ENCODE data around the gene ZBTB7B.

The ZBTB7B gene

DNA sequence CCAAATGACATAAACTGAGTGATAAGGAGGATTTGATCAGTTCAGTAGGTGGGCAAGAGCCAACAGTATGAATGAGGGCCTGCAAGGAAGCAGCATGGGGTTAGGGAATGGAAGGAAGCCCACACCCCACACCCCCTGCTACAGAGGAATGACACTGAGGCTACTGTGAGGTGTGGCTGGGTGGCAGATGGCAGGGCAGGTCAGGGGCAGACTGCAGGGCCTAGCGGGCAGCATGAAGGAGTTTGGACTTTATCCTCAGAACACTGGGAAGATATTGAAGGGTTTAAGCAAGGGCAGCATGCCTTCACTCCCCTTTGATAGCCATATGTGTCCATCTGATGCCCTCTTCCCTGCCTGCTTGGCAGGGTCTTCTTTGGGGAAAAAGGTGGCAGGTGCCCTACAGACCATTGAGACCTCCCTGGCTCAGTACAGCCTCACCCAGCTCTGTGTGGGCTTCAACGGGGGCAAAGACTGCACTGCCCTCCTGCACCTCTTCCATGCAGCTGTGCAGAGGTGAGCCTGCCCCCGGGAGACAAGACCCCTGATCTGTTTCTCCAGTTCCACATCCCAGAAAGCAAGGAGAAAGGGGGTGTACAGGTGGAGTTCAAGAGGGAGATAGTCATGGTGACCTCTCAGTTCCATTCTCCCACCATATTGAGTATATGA lies 13.3 kb upstream of the ZBTB7B start:
- DNase-seq, result no peak

DNA sequence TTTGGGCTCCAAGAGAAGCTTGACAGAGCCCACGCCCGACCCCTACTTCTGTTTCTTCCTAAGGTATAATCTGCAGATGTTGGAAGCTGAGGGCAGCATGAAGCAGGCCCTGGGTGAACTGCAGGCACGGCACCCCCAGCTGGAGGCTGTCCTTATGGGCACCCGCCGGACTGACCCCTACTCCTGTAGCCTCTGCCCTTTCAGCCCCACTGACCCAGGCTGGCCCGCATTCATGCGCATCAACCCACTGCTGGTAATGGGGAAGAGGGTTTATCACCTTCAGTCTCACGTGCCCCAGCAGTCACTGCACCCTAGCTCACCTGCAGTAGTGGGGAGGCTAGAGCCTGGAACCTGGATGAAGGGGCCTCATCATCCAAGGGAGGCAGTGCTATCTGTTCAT lies 12.3 kb upstream of the ZBTB7B start:
- no peak for DNase-seq

DNA sequence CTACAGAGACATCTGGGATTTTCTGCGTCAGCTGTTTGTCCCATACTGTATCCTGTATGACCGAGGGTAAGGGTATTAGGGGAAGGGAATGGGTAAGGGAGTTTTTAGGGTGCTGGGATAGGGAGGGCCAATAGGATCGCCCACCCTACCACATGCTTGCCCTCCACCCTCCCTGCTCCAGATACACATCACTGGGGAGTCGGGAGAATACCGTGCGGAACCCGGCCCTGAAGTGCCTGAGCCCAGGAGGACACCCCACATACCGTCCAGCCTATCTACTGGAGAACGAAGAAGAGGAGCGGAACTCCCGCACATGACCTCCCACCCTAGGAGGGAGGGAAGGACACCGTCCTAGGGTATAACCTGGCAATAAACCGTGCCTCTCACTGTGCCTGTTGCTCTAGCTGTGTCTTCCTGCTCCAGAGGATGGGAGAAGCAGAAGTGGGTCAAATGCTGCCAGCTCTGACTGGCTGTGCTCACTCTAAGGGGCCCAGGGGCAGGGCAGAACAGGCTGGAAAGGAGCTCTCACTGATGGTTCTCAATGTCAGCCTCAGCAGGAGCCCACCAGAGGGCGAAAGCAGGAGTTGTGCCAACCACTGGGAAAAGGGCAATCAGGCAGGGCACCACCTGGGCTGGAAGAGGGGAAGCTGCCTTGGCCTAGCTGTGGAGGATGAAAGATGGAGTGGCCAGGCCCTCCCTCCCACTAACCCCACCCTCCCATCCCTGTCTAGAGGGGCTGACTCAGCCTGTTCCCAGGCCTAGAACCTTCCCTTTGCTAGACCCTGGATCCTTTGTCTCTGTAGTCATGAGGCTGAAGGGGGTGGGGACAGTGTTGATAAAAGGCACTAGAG lies 9.7 kb upstream of the ZBTB7B start:
- DNase-seq, result peak; percentile 25 to 47

DNA sequence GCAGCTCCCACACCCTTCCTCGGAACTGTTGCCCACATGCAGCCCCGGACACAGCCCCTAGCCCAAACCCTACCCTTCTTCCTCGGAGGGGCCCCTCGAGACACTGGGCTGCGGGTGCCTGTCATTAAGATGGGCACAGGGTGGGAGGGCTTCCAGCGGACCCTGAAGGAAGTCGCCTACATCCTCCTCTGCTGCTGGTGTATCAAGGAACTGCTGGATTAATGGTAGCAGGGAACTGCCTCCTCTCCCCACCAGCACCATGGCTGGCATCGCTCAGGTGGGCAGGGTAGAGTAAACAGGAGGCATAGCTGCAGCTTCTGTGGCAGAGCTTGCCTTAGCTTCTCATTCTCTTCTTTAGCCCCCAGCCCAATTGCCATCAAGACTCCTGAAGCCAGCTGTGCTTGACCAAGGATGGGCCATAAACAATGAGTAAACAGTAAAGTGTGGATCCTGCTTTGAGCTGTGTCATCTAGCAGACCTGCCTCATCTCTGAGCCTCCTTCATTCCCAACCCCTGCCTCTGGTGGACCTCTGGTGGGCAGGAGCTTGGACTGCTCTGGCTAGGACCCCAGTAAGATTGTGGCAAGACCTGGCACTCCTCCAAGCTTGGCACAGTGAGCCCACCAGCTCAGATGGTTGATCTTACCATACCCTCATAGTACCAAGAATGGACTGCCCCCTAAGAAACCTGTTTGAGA lies 8.9 kb upstream of the ZBTB7B start, which contains the start of gene LENEP:
LENEP (plus strand) TSS at position 15 of the 697 bp plus-strand sequence; CDS start at position 37, 22 bp downstream.
- no peak for DNase-seq

DNA sequence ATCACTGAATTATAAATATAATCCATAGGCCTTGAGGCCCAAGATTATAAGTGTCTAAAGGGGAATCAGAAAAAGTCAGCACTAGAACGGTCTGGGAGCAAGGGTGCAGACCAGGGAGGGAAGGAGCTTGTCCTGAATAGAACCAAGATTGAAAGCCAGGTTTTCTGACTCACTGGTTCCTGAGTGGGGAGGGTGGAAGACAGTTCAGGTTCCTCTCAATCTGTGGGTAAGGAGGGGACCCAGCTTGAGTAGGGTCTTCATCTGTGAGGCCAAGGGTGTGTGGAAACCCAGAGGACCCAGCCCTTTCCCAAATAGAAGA lies 8.4 kb upstream of the ZBTB7B start:
- no peak for DNase-seq

DNA sequence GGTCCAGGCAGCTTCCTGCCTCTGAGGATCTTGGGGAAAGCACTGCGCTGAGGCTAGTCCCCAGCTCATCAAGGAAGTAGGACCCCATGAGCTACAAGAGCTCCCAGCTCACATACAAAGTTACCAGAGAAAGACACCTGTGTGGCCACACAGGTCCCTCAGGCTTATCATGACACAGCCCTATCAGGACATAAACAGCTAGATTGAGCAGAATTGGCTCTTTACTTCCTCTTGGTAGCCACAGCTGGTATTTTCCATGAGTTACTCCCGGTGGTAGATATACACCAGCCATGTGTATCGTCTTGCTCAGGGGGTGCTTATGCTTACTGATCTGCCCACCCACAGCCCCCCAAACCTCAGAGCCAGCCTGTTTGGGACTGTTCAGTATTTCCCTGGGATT lies 8.0 kb upstream of the ZBTB7B start:
- no peak for DNase-seq

DNA sequence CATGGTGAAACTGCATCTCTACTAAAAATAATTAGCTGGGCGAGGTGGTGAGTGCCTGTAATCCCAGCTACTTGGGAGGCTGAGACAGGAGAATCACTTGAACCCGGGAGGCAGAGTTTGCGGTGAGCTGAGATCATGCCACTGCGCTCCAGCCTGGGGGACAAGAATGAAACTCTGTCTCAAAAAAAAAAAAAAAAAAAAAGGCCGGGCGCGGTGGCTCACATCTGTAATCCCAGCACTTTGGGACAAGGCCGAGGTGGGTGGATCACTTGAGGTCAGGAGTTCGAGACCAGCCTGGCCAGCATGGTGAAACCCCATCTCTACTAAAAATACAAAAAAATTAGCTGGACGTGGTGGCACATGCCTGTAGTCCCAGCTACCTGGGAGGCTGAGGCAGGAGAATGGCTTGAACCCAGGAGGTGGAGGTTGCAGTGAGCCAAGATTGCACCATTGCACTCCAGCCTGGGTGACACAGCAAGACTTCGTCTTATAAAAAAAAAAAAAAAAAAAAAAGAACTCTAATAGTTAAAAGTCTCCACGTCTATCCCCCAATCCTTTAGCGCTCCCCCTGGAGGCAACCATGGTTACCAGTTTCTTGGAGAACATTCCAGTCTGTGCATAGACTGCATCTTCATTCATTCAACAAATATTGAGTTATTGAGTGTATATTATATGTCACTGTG lies 7.2 kb upstream of the ZBTB7B start:
- DNase-seq, result peak in 1 of 2 experiments; percentile 44

DNA sequence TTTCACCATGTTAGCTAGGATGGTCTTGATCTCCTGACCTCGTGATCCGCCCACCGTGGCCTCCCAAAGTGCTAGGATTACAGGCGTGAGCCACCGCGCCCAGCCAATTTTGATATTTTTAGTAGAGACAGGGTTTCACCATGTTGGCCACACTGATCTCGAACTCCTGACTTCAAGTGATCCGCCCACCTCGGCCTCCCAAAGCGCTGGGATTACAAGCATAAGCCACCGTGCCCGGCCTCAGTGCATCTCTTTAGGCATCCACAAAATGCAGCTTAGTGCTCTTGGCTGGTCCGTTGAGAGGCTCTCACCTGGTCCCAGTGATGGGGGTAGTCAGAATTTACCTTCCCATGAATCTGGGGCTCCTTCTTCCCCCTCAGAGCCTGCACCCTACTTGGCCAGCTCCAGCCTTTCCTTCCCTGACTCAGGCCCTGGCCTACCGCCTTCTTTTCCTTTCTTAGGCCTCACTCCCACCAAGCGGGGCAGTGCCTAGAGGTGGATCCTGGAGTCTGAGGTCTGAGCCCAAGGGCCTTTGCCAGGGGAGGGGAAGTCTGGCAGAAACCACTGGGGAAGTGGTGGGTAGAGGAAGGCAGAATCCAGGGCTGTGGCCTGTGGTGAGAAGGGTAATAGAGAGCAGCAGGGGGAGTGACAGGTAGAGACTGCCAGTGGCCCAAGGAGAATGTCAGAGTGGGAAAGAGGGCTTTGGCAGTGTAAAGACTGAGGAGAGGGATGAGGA lies 5.5 kb upstream of the ZBTB7B start:
- no peak for DNase-seq

DNA sequence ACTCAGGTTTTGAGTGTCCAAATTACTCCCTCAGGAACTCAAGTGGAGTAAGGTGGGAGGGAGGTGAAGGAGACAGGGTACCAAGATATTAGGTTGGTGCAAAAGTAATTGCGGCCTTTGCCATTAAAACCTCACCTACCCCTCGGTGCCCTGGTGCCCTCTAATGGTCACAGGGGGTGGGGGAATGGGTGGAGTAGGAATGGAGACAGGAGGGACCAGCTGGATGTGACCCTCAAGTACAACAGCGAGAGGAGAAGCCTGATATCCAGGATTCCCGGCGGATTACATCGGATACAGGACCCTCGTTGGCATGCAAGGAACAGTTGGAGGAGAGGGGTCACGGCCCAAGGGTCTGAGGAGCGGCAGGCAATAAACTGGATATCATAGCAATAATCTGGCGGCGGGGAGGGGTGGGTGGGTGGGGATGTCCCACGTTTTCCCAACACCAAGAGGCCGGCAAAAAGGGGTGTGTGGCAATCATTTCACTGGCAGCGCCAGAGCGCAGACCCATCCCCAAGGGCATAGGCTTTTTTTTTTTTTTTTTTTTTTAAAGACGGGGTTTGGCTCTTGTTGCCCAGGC lies 4.3 kb upstream of the ZBTB7B start:
- DNase-seq, result no peak

DNA sequence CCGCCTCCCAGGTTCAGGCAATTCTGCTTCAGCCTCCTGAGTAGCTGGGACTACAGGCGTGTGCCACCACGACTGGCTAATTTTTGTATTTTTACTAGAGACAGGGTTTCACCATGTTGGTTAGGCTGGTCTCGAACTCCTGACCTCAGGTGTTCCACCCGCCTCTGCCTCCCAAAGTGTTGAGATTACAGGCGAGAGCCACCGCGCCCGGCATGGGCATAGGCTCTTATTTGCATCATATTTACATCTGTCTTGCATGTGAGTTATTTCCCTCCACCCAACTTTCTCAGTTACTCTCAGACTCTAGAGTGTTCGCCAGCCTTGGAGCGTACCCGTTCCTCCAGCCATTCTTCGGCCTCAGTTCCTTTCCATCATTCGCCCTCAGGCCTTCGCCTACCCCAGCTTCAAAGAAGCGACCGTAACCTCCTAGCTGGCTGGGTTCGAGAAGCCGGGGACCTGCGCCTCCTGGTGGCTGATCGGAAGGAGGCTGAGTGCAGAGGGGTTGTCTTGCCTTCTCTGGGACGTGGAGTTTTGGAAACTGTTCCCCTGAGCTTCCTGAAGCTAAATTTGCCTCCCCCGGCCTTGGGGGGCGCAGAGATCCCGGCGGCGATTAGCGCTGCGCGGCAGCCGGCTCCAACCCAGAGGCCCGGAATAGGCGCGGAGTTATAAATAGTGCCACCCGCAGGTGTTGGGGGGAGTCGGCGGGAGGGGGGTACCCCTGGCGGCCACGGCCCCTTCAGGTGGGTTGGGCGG lies 3.6 kb upstream of the ZBTB7B start:
- DNase-seq, result peak in 1 of 2 experiments; percentile 40

DNA sequence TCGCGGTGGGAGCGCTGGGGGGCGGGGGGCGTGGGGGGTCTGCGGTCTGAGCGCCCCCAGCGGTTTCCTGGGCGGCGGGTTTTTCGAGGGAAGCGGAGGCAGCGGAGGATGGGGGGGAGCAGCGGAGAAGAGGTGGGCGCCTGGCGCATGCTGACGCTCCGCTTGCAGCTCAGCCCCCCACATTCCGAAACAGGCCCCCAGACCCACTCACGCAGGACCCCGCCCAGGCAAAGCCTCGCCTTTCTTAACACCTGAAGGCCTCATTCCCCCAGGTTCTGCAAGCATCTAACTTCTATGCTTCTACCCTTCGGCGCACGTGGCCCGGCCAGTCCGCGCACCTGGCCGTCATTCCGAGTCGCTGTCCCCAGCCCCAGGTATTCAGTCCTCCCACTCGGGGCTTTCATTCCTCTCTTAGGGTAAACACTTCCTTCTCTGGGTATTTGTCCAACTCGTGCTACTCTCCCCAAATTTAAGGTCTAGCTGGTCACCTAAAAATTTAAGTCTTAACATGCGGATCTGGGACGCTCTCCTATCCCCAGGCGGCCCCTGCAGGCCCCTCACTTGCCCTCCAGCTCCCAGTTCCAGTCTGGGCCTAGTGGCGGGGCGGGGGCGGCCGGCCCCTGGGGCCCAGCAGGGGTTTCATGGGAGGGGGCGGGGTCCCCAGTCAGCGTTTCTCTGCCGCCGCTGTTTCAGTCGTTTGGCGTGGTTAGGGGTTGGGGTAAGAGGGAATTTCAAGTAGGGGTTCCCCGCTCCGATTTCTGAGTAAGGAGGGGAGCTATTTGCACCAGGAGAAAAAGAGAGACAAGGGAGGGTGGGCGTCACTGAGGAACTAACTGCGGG lies 2.8 kb upstream of the ZBTB7B start:
- DNase-seq, result no peak

DNA sequence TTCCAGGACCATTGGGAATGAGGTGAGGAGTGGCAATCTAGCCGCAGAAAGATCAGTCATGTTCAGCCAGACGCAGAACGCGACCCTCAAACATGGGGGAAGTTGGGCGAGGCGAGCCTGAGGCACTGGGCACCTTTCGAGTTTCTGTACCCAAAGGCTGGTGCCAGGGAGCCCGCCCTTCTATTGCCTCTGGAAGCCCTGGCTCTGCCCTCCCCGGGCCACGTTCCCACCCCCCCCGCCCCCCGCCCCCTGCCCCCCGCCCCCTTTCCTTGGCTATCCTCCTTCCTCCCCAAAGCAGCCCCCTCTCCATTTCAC lies 2.2 kb upstream of the ZBTB7B start:
- peak in 1 of 2 experiments; percentile 50 for DNase-seq

DNA sequence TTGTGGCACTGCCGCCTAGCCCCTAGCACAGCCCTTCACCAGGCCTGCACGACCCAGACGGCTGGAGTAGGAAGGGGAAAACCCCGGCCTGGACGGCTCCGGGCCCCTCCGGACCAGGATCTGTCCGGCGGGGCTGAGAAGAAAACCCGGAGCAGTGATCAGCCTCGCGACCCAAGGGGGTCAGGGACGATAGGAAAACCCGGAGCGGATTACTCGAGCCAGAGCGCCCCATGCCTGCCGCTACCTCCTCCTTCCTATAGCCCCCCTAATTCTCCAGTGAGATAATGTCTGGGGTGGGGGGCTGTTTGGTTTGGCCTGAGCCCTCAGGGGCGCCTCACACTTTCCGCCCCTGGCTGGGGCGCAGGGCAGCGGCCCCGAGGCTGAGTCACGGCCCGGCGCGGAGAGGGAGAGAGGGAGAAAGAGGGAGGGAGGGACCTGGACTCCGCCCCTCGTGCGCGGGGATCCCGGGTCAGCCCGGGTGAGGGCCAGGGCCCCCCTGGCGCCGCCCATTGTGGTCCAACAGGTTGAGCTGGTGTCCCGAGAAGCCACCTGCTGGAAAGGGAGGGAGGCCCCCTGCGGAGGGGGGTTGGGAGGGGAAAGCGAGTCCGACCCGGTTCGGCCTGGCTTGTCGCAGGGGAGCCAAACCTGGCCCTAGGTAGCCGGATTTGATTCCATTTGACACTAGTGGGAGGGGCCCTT lies 1.7 kb upstream of the ZBTB7B start:
- DNase-seq, result peak; percentile 81 to 89

DNA sequence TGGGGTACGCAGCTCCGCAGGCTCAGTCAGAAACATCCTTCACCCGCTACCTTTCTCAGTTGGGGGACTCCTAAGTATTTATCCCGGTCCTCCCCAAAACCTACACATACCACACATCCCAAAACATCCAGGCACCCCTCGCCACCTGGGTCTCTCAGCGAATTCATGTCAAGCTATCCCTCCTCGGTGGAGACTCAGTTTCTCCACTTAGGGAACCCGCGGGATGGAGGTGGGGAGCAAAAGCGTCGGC lies 1.3 kb upstream of the ZBTB7B start:
- DNase-seq, result peak in 1 of 2 experiments; percentile 43

DNA sequence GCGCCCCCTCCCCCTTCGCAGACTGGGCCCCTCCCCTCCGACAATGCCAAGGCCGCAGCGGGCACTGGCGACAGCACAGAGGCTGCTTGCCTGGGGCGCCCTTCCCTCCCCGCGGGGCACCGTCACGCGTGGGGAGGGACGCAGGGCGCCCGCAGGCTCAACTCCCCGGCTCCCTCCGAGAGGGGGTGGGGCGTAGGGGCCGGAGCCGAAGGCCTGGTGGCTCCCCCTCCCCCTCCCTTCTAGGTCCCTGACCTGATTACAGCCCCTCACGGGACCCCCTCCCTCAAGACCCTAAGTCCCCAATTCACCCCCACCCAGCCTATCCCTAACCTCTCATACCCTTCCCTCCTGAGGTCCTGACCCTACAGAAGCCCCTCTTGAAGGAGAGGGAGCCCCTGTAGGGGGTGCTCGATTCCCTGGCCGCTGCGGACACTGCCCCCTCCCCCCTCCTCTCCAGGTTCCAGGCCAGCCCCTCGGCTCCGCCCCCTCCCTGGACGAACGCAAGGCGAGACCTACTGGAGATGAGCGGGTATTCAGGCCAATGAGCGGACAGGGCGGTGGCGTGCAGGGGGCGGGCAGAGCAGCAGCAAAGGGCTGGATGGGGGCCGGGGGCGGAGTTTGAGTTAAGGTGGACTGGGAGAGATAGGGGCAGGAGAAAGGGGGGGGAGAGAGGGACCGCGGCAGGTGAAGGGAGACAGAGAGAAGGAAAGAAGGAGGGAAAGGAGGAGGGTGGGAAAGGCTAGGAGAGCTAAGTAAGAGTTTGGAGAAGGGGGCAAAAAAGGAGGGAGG lies 733 bp upstream of the ZBTB7B start:
- DNase-seq, result peak; percentile 95 to 97

DNA sequence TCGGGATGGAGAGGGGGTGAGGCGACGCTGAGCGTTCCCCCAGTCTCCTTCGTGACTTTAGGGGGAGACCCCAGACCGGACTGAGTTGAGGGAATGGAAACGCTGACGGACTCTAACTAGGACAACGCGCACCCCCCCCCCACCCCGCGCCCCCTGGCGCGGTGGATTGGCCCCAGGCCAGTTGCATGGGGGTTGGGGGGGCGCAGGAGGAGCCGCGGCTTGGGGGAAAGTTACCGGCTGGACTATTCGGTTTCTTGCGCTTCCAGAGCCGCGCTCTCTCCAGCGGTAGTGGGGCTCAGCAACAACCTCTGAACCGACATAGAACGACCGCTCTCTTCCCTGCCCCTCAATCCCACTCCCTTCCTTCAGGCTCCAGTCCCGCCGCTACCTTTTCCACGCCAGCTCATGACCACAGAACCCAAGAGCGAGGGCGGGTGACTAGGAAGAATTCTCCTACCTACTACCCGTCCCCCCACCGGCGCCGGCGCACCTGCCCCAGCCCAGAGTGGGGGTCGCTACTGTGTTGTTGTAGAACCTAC lies 694 bp downstream of the ZBTB7B start:
- DNase-seq, result peak in 1 of 2 experiments; percentile 52

DNA sequence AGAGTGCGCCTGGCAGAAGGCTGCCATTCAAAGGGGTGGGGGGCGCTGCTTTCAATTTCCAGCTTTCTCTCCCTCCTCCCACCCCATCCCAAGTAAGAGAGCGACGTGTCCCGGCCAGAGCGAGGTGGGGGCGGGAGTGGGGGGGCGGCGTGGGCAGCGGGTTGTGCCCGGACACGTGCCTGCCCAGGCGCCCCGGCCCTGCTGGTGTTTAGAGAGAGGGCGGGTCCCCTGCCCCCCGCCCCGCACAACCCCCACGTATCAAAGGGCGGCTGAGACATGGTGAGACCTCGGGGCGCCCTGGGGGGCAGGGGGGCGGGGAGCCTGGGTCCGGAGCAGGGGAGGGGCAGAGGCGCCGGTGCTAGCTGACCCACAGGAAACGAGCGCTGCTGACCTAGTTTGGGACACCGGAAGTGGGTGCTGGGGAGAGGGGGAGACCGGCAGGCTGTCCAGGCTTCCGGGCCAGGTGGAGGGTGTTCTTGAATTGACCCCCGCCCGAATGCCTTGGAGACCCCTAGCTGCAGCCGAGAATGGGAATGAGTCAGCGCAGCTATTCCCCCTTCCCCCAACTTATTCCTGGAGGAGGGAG lies 1.3 kb downstream of the ZBTB7B start:
- peak in 1 of 2 experiments; percentile 44 for DNase-seq

DNA sequence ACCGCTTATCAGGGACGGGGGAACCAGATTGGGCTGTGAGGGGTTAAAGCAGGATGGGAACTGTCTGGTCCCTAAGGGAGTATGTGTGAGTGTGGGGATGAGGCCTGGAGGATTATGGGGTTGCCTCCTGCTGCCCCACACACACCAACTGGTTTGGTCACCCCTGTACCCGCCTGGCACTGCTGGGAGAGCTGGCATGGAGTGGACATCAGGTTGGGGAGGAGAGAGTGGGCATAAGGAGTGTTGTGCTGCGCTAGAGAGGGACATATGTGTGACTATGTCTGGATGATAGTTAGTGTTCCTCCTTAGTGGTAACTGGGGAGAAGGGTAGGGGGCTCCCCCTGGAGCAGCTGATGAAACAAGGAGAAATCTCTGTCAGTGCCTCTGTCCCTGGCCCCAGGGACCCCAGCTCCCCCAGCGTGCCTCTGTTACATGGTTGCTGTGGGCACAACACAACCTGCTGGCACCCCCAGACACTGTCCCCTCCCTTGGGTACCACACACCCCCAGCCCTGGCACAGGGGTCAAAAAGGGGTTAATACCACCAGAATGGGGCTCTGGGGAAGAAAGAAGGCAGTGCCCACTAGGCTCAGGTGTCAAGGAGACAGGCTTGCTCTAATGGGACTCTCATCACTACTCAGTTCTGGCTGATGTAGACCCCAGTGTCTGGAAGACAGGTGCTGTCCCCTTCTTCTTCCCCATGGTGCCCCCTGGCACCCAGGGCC lies 1.9 kb downstream of the ZBTB7B start:
- no peak for DNase-seq
